Testis (tissue), 2 donors: ENCODE results near the gene STRN3.

Source experiments
- CTCF ChIP-seq, 3 experiments: fragments of 450-650 bp in 2 of 3; fragments of 200-600 bp in 1 of 3; sonication (generic) in 1 of 3; IDR thresholded peaks; one replicate each; pipeline ENCODE4 v1.5.1; 2016 to 2019; ENCODE audit warnings: antibody characterized with exemption in 3 of 3, mild to moderate bottlenecking in 2 of 3, moderate library complexity in 1 of 3
- POLR2A ChIP-seq: fragments of 450-650 bp; IDR thresholded peaks from one replicate; pipeline ENCODE4 v1.6.1; 2017; ENCODE audit warnings: antibody characterized with exemption, mild to moderate bottlenecking, moderate library complexity

- TF ChIP-seq CTCF (IDR thresholded peaks at IDR 0.05) (no peak), POLR2A (no peak)
These were observed 11.6 kb upstream of the STRN3 start for GRCh38 chr14:31037709-31038221.
